Activated effector memory CD4-positive, alpha-beta T cell treated with anti-CD3 and anti-CD28 coated beads, Interleukin-2, amount 50 U/mL, for 16 hours (primary cell): ENCODE data around the gene FOXC2.

Source experiments
- DNase-seq: peaks from one replicate; pipeline ENCODE4 v3.0.0-alpha.2; 2020

FOXC2 gene

GRCh38 chr16:86533767-86534351, 32.8 kb upstream of the FOXC2 start:
- DNase-seq = no peak

GRCh38 chr16:86534779-86535615, 31.6 kb upstream of the FOXC2 start:
- DNase-seq = no peak

- DNase-seq = no peak
Observed at GRCh38 chr16:86536621-86537020, 30.0 kb upstream of the FOXC2 start.

- no peak for DNase-seq
Observed at GRCh38 chr16:86537486-86537885, 29.1 kb upstream of the FOXC2 start.

GRCh38 chr16:86538196-86538780, 28.3 kb upstream of the FOXC2 start:
- no peak for DNase-seq

GRCh38 chr16:86540894-86541293, 25.7 kb upstream of the FOXC2 start:
- DNase-seq = no peak

- no peak for DNase-seq
Observed at GRCh38 chr16:86541560-86541959, 25.1 kb upstream of the FOXC2 start.

GRCh38 chr16:86542756-86543750, 23.6 kb upstream of the FOXC2 start:
- DNase-seq = no peak

- DNase-seq = no peak
Observed at GRCh38 chr16:86545481-86545880, 21.1 kb upstream of the FOXC2 start.

GRCh38 chr16:86545954-86546637, 20.5 kb upstream of the FOXC2 start:
- DNase-seq = no peak

GRCh38 chr16:86546638-86547013, 20.0 kb upstream of the FOXC2 start:
- DNase-seq = no peak

GRCh38 chr16:86547286-86547685, 19.3 kb upstream of the FOXC2 start:
- no peak for DNase-seq

GRCh38 chr16:86549076-86549892, 17.3 kb upstream of the FOXC2 start:
- no peak for DNase-seq

GRCh38 chr16:86549893-86550190, 16.8 kb upstream of the FOXC2 start:
- DNase-seq = no peak

GRCh38 chr16:86550281-86550680, 16.3 kb upstream of the FOXC2 start:
- no peak for DNase-seq

- DNase-seq = no peak
Observed at GRCh38 chr16:86553356-86553755, 13.3 kb upstream of the FOXC2 start.

- no peak for DNase-seq
Observed at GRCh38 chr16:86554599-86554916, 12.1 kb upstream of the FOXC2 start.

GRCh38 chr16:86554917-86555703, 11.5 kb upstream of the FOXC2 start, which contains the start of gene MTHFSD:
Gene MTHFSD, minus strand, starts transcription at chr16:86555235. Its CDS starts 51 bp downstream, at chr16:86555184.
- peak; percentile 99 for DNase-seq

GRCh38 chr16:86555704-86556075, 10.9 kb upstream of the FOXC2 start:
- DNase-seq = no peak

- no peak for DNase-seq
Observed at GRCh38 chr16:86556576-86556975, 10.1 kb upstream of the FOXC2 start.

GRCh38 chr16:86557587-86557986, 9.0 kb upstream of the FOXC2 start:
- no peak for DNase-seq
